T-helper 9 cell (primary cell): ENCODE data around the gene SSU72.

Experiments
- DNase-seq: peaks from one replicate; pipeline ENCODE4 v3.0.0-alpha.2; 2020

SSU72 gene

GRCh38 chr1:1610796-1611195 is 36.1 kb upstream of the SSU72 start:
- DNase-seq, result no peak

DNA sequence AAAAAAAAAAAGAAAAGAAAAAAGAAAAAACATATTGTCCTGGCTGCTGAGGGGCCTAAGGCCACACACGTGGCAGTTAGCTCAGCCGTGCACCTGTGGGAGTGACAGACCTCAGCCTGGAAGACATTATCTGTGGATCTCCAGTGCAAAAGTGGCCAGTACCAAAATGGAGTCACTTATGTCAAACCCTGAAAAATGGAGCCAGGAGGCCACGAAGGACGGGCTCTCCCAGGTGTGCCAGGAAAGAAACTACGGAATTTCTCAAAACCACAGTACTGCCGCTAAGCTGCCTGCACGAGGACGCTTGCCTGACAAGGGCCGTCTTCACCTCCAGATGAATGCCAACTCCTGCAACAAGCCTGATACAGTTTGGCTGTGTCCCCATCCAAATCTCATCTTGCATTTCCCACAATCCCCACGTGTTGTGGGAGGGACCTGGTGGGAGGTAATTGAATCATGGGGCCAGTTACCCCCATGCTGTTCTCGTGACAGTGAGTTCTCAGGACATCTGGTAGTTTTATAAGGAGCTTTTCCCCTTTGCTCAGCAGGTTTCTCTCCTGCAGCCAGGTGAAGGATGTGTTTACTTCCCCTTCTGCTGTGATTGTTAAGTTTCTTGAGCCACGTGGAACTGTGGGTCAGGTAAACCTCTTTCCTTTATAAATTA is 35.3 kb upstream of the SSU72 start:
- DNase-seq, result no peak

GRCh38 chr1:1606232-1606631 is 31.6 kb upstream of the SSU72 start:
- DNase-seq, result no peak

GRCh38 chr1:1605724-1606123 is 31.1 kb upstream of the SSU72 start:
- DNase-seq, result no peak

- DNase-seq, result no peak
Measured at GRCh38 chr1:1605034-1605591, 30.4 kb upstream of the SSU72 start.

- DNase-seq, result no peak
Measured at GRCh38 chr1:1604374-1605033, 29.8 kb upstream of the SSU72 start.

DNA sequence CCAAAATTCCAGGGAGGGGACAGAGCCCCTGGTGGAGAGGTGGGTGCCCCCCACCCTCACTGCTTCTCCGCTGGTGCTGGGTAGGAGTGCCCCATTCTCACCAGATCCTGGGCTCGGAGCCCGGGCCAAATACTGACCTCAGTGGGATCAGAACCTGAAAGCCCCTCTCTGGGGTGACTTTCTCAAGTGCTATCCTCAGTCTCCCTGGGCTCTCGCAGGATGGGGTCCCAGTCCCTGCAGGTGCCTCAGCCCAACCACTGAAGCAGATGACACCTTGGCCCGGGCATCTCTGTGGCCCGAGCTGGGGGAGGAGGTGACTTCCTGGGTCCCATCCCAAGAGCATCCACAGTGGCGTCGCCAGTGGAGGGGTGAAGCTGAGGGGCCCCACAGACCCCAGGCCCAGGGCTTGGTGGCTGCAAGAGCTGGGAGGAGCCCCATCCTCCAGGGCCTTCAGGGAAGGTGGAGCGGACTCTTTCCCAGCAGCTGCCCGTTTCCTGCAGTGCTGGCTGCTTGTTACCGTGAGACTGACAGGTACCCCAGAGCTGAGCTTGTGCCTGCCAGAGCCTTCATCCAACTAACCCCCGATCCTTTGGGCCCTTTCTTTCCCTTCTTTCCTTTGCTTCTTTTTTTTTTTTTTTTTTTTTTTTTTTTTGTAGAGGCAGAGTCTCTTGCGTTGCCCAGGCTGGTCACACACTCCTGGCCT is 29.2 kb upstream of the SSU72 start:
- no peak for DNase-seq

- no peak for DNase-seq
Measured at GRCh38 chr1:1602968-1603506, 28.4 kb upstream of the SSU72 start.

DNA sequence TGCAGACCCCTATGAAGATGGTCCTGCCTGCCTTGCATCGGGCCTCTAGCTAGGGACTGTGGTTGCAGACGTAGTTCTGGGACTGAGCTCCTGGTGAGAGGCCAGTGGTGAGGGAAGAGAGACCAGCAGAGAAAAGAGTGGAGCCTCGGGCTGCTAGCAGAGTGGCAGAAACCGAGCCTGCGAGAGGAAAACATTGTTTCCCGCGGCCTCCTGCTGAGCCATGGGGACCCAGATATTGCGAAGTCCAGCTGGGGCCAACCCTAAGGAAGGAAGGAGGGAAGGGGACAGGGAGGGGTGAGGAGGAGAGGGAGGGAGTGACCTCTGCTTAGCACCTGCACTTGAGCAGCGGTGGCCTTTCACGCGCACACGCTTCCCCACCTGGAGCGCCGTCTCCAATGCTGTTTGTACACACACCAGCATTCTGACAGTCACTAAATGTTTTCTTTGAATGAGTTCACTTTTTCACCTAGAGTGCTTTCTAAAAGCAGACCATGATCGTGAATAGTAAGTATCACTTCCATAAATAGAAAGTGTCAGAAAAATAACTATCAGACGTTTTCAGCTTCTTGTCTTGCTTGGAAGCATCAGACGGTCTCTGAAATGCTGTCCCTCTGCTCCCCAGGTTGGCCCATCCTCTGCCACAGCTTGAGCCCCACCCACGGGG is 27.8 kb upstream of the SSU72 start:
- DNase-seq, result no peak

DNA sequence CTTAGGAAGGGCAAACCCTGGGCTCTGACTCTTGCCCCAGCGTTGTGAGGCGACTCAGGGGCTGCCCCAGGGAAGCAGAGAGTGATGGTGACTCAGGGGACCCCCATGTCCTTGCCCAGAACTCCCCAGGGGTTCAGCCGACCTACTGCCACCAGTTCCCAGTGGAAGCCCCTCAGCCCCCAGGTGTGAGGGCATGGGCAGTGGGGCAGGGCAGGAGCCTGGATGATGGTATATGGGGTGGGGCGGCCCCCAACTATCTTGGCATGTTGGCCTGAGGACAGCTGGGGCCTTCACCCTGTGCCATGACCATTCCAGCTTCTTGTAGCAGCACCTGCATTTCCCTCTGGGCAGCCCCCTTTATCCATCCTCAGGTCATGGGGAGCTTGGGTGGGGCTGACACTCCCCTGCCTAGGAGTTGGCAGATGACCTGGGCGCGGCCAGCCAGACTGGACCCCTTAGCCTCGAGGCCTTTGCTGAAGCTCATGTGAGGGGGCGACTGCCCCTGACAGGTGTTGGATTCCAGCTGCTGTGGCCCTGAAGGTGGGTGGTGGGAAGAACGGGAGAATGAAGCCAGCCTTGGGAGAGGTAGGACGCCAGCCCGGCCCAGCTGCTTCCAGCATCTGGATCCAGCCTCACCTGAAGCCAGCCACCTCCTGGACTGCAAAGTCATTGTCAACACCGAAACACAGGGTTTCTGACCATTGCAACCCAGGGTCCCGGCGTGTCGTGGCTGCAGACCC is 27.1 kb upstream of the SSU72 start:
- no peak for DNase-seq

DNA sequence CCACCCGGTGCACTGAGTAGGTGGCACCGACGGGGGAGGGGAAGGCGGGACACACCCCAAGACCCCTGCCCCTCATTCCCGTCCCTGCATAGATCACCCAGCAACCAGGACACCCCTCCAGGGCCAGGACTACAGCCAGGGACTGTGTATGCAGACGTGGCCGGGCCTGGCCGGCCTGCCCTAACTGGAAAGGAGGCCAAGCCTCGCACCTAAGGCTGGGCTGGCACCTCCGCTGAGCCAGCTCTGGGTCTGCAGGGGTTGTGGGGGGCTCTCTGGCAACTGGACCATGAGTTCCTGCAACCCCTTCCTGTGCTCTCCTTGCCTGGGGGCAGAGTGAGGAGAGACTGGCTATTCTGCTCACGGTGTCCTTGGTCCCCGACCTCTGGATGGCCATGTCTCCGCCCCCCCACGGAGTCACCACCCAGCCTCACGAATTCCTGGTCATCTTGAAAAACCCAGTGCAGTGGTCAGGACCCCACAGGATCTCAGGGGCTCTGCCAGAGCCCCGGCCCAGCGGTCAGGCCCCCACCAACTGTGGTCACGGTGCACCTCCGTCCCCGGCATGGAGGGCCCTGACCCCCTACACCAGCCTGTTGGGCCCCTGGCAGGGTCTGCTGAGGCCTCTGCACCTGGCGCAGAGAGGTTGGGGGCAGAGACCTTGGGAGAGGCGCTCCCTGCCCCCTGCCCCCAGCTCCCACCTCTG is 26.3 kb upstream of the SSU72 start:
- DNase-seq, result no peak

- DNase-seq, result no peak
Measured at GRCh38 chr1:1599935-1600860, 25.5 kb upstream of the SSU72 start, which contains the start of gene FNDC10. Gene FNDC10, minus strand, starts transcription at chr1:1600135. Its CDS starts 120 bp downstream, at chr1:1600015.

GRCh38 chr1:1599030-1599934 is 24.6 kb upstream of the SSU72 start:
- no peak for DNase-seq

- DNase-seq, result no peak
Measured at GRCh38 chr1:1598720-1599029, 24.0 kb upstream of the SSU72 start.

- DNase-seq, result no peak
Measured at GRCh38 chr1:1598051-1598719, 23.5 kb upstream of the SSU72 start.

DNA sequence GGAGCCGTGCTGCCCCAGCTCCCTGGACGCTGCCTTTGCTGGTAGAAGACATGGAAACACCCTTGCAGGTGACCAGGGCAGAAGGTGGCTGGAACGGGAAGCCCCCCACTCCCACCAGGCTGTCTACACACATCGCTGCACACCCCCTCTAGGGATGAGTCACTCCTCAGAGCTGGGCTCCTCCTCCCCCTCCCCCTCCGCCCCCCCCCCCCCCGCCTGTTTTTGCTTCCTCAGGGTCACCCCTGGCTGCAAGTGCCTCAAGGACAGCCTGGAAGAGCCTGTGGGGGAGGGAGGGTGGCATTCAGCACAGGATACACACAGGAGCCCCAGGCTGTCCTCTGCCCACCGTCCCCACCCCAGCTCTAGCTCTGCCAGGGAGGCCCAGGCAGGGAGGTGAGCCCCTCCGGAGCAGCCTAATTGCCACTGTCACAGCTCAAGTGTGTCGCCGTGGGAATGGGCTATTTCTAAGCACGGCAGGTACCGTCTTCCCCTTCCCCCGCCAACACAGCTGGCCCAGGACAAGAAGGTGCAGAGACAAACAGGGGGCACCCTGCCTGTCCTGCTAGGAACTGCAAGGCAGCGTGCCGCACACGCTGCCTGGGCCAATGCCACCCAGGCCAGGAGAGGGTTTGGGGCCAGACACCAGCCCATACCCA is 22.7 kb upstream of the SSU72 start:
- no peak for DNase-seq

- DNase-seq, result no peak
Measured at GRCh38 chr1:1596493-1597274, 22.0 kb upstream of the SSU72 start.
